CD4-positive, alpha-beta T cell treated with Interleukin-2 at 100 ng/mL for 4 hours (primary cell): ENCODE measurements around the gene DNAJC4.
A peak's percentile ranks its signal among the peaks of the same experiment; 100 is the strongest.

Source experiments
- DNase-seq: peaks from one replicate; pipeline ENCODE4 v3.0.0-alpha.2; 2020; ENCODE audit warnings: low spot score

Gene DNAJC4

GRCh38 chr11:64208796-64209562 lies 21.4 kb upstream of the DNAJC4 start:
- no peak for DNase-seq

GRCh38 chr11:64209563-64209843 lies 20.8 kb upstream of the DNAJC4 start:
- no peak for DNase-seq

DNA sequence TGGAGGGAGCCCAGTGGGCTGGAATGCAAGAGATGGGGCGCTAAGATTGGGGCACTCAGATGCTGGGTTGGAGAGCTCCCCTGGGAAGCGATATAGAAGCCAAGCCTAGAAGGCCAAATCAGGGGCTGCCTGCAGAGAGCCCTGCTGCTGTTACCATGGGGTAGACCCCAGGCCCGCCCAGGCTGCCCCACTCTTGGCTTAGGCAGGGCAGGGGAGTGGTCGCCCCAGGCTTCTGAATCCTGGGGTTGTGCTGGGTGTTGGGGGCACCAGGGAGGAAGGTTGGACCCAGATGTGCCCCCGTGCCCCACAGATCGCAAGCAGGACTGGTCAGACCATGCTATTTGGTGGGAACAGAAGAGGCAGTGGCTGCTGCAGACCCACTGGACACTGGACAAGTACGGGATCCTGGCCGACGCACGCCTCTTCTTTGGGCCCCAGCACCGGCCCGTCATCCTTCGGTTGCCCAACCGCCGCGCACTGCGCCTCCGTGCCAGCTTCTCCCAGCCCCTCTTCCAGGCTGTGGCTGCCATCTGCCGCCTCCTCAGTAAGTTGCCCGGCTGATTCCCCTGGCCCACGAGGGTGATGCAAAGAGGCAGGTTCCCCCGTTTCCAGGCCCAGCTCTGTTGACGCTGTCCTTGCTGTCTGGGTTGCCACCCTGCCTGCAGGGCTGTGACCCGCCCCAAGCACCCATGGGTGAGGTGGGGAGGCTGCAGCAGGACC lies 19.9 kb upstream of the DNAJC4 start:
- no peak for DNase-seq

- DNase-seq: no peak
Measured at GRCh38 chr11:64211181-64211872, 19.0 kb upstream of the DNAJC4 start.

DNA sequence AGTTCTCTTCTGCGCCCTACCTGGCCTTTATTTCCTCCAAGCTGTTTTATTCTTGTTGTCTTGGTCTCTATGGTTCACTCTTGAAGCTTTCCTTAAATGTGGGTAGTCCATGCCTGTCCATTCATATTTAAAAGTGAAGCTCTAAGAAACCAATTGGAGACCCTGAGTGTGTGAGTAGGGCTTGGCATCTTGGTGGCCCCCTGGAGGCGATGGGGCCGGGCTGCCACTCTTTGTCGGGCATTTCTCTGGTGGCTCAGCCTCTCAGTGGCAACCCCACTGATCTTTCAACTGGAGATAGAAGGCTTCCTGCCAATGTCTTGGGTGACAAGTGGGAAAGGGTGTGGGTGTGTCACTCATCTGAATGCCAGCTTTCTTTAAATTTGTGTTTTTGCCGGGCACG lies 13.5 kb upstream of the DNAJC4 start:
- DNase-seq: no peak

- no peak for DNase-seq
Measured at GRCh38 chr11:64218628-64219353, 11.6 kb upstream of the DNAJC4 start.

- DNase-seq: no peak
Measured at GRCh38 chr11:64219354-64219684, 11.0 kb upstream of the DNAJC4 start.

GRCh38 chr11:64219755-64220154 lies 10.6 kb upstream of the DNAJC4 start:
- no peak for DNase-seq

- no peak for DNase-seq
Measured at GRCh38 chr11:64220271-64220670, 10.1 kb upstream of the DNAJC4 start.

DNA sequence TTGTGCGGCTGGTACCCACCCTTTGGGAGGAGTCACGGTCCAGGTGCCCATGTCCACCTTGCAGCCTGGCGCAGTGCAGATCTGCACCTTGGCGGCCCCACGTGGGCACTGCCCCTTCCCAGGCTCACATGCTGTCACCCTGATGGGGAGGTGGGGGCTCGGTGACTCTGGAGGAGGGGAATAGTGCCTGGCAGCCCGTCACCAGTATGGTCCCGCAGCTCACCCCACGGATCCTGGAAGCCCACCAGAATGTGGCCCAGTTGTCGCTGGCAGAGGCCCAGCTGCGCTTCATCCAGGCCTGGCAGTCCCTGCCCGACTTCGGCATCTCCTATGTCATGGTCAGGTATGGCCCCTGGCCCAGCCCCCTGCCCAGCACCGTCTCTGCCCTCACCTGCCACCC lies 9.6 kb upstream of the DNAJC4 start:
- no peak for DNase-seq

DNA sequence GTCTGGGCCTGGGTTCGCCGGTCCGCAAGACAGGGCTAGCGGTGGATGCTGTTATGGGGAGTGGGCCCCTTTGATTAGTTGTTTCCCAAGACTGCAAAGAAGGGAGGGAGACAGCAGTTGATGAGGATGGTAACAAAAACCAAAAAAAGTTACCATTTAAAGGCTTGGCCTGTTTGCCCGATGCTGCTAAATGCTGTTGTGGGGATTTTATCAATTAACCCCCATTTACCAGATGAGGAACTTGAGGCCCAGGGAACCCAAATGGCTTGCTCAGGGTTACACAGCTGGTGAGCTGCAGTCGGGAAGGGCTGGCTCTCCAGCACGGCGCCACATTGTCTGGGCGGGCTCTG lies 7.7 kb upstream of the DNAJC4 start:
- DNase-seq: no peak

DNA sequence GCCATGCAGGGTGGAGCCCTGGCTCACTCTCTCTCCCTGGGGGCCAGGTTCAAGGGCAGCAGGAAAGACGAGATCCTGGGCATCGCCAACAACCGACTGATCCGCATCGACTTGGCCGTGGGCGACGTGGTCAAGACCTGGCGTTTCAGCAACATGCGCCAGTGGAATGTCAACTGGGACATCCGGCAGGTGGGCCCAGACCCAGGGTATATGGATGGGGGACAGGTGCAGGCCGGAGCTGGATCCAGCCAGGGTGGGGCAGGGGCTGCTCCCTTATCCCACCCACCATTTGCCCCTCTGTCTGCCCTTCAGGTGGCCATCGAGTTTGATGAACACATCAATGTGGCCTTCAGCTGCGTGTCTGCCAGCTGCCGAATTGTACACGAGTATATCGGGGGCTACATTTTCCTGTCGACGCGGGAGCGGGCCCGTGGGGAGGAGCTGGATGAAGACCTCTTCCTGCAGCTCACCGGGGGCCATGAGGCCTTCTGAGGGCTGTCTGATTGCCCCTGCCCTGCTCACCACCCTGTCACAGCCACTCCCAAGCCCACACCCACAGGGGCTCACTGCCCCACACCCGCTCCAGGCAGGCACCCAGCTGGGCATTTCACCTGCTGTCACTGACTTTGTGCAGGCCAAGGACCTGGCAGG lies 7.2 kb upstream of the DNAJC4 start:
- DNase-seq: no peak

- no peak for DNase-seq
Measured at GRCh38 chr11:64224151-64224890, 6.0 kb upstream of the DNAJC4 start.

GRCh38 chr11:64224891-64225607 lies 5.3 kb upstream of the DNAJC4 start:
- no peak for DNase-seq

GRCh38 chr11:64225608-64226506 lies 4.5 kb upstream of the DNAJC4 start, which contains the start of the genes NUDT22 and TRPT1:
Gene NUDT22 (plus strand): TSS chr11:64226274. CDS start chr11:64226653, 379 bp downstream.
Gene TRPT1 (minus strand): TSS chr11:64226186. CDS start chr11:64225860, 326 bp downstream.
- peak; percentile 86 for DNase-seq

DNA sequence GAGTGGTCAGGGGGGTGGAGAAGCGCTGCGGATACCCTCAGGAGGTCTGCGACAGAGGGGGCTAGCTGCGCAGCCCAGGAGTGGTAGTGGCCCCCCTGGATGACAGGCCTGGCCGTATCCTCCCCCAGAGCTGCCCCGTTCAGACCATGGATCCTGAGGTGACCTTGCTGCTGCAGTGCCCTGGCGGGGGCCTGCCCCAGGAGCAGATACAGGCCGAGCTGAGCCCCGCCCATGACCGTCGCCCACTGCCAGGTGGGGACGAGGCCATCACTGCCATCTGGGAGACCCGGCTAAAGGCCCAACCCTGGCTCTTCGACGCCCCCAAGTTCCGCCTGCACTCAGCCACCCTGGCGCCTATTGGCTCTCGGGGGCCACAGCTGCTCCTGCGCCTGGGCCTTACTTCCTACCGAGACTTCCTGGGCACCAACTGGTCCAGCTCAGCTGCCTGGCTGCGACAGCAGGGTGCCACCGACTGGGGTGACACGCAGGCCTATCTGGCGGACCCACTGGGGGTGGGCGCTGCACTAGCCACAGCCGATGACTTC lies 3.8 kb upstream of the DNAJC4 start:
- peak; percentile 53 for DNase-seq

- DNase-seq: no peak
Measured at GRCh38 chr11:64227405-64227956, 2.9 kb upstream of the DNAJC4 start.

GRCh38 chr11:64229090-64229743 lies 1.1 kb upstream of the DNAJC4 start:
- DNase-seq: no peak
